Spleen (tissue), 11 donors: ENCODE data around the gene TKTL1. TPM values are rescaled to one million over a fixed set of nuclear protein-coding genes. Genes with fewer than 3 reads are reported as not detected.

Source experiments
- DNase-seq: peaks from one replicate; pipeline ENCODE4 v3.0.0-alpha.2; 2020
- H3K27ac ChIP-seq, 8 donors: fragments of 200-600 bp; sonication (generic) in 7 of 8; 1 replicate in 4 of 8; 2 replicates in 4 of 8; pipeline versions ENCODE4 v1.5.0 to v1.8.0; 2016 to 2021; ENCODE audit warnings: inconsistent platforms in 4 of 8, mild to moderate bottlenecking in 4 of 8, moderate library complexity in 1 of 8
- H3K27me3 ChIP-seq, 7 donors: fragments of 200-600 bp; sonication (generic) in 6 of 7; replicated peaks in 1 of 7; 1 replicate in 4 of 7; 2 replicates in 3 of 7; pipeline versions ENCODE4 v1.5.0 to v1.8.0; 2016 to 2021; ENCODE audit warnings: inconsistent platforms in 3 of 7, mild to moderate bottlenecking in 1 of 7
- H3K36me3 ChIP-seq, 6 donors: fragments of 200-600 bp; sonication (generic) in 5 of 6; 1 replicate in 4 of 6; 2 replicates in 2 of 6; pipeline versions ENCODE4 v1.5.0 to v1.8.0; 2016 to 2021; ENCODE audit warnings: inconsistent platforms in 2 of 6
- H3K4me1 ChIP-seq, 6 donors: fragments of 200-600 bp; sonication (generic) in 5 of 6; 1 replicate in 3 of 6; 2 replicates in 3 of 6; pipeline versions ENCODE4 v1.5.0 to v1.8.0; 2016 to 2021; ENCODE audit warnings: inconsistent platforms in 3 of 6
- H3K4me3 ChIP-seq, 8 donors: fragments of 200-600 bp; sonication (generic) in 7 of 8; 1 replicate in 4 of 8; 2 replicates in 4 of 8; pipeline versions ENCODE4 v1.5.0 to v1.8.0; 2016 to 2021; ENCODE audit warnings: inconsistent platforms in 4 of 8, mild to moderate bottlenecking in 4 of 8, moderate library complexity in 2 of 8
- H3K9me3 ChIP-seq, 8 donors: fragments of 200-600 bp; sonication (generic) in 7 of 8; 1 replicate in 4 of 8; 2 replicates in 4 of 8; pipeline versions ENCODE4 v1.5.0 to v1.8.0; 2016 to 2021; ENCODE audit warnings: inconsistent platforms in 4 of 8
- CTCF ChIP-seq, 11 experiments: fragments of 200-600 bp in 7 of 11; fragments of 450-650 bp in 4 of 11; sonication (generic) in 4 of 11; IDR thresholded peaks in 8 of 11; conservative IDR thresholded peaks in 3 of 11; 1 replicate in 7 of 11; 2 replicates in 4 of 11; pipeline versions ENCODE4 v1.4.0 to v1.8.0; 2016 to 2021; ENCODE audit warnings: antibody characterized with exemption in 11 of 11, inconsistent platforms in 4 of 11, mild to moderate bottlenecking in 1 of 11
- POLR2A ChIP-seq, 3 donors: fragments of 450-650 bp; IDR thresholded peaks; one replicate each; pipeline ENCODE4 v1.5.1; 2017; ENCODE audit warnings: antibody characterized with exemption in 3 of 3, mild to moderate bottlenecking in 1 of 3
- POLR2AphosphoS5 ChIP-seq, 3 donors: sonication (generic); formaldehyde crosslinking; IDR thresholded peaks; one replicate each; pipeline ENCODE4 v1.5.1; 2017; ENCODE audit warnings: antibody characterized with exemption in 3 of 3
- WGBS, 5 donors: extraction: QIAGEN DNeasy Blood & Tissue Kit in 3 of 5; methylation state at CpG; one replicate each; pipeline versions ENCODE4 v1.1.5 to v1.1.7; 2013 to 2018; 5-methylcytosine and 5-hydroxymethylcytosine counted together
- intact Hi-C: fragments of 100-400 bp; cut with DNase I; formaldehyde crosslinking; loops from one replicate; pipeline ENCODE4 v1.15.0; 2023; ENCODE audit warnings: low total_unique reads
- polyA plus RNA-seq, 3 donors: library from polyadenylated mRNA; stranded (reverse); fragments of 200-250 nt; gene quantifications; one replicate each; pipeline ENCODE4 v1.2.1, GENCODE V29; 2013
- total RNA-seq, 7 donors: library from RNA; depleted of rRNA in 3 of 7; stranded (reverse); fragments of >200 nt in 3 of 7; fragmentation: NEBNext Ultra II Directional in 4 of 7; extraction: Animal tissue kit (Norgen Biotek cat#: 25700) in 4 of 7; gene quantifications; one replicate each; pipeline versions ENCODE4 v1.1.0 to v1.2.1, GENCODE V29; 2016 to 2021
- donor health status: healthy with polysubstance abuse.
- donor health status: DM: no; HTN: no; CAD: no; lungs with moderate emphysema.
- donor health status: DM: no; HTN: no; CAD: no.
- donor health status: Bipolar disorder and iron deficiency.
- donor health status: healthy.
- donor health status: DM: no; HTN: no; CAD: no.
- donor health status: DM: yes; HTN: yes; CAD: no.

Gene TKTL1
- total and polyA plus RNA-seq, 10 donors, result 0.13 to 3.7 (median 0.77) TPM; not detected in 1

GRCh38 chrX:154368630-154369448 lies 73.2 kb downstream of the TKTL1 start:
- TF ChIP-seq POLR2A (IDR thresholded peaks at IDR 0.05), result no peak
- TF ChIP-seq POLR2AphosphoS5 (IDR thresholded peaks at IDR 0.05), result peak; percentile 63 to 82 (median 72)
- peak in 2 of 11 experiments; percentile 13 to 16 for TF ChIP-seq CTCF (IDR thresholded peaks at IDR 0.05 in 8 of 11, conservative IDR thresholded peaks at IDR 0.05 in 3 of 11)

DNA sequence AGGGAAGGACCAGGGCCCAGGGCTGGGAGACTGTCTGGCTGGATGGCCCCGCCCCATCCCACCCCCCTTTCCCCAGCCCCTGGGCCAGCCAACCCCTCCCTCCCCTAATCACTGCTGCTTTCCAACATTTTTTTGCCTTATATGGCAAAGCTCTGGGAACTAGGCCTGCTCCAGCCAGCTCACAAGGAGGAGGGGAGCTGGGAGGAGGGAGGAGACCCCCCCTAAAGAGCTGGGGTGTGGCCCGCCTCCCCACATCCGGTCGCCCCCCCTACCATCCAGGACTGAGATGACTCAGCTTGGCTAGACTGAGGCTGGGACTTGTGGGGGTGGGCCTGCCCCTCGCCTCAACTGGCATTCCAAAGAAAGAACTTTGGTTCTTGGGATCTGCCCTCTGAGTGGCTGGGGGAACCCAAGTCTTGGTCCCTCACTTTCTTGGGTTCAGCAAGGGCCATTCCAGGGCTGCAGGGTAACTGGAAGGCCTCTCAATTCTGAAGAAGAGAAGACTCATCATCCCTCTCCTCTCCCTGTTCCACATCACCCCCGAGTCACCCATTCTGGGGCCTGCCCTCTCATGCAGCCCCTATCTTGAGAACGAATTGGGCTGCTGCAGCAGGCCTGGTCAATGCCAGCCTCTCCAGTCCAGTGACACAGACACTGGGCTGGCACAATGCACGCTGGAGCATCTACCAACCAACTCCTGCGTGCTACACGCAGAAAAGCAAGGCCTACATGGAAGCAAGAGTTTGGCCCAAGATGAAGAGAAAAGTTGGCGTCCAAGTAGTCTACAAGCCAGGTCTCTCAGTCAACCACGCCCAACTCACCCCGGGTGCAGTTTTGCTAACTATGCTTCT lies 74.1 kb downstream of the TKTL1 start:
- WGBS, 5 donors, result 5 to 53% (median 16%) methylated on average over 6 to 13 of the region's 13 CpGs
- intact Hi-C loops, result no loop called here
- Histone ChIP-seq H3K27ac (peak overlapping the region; percentile 48 to 94 (median 84)), H3K9me3 (no peaks in the 10 kb centered on the region), H3K4me3 (peak overlapping the region; percentile 63 to 91 (median 76)), H3K27me3 (no peaks in the 10 kb centered on the region), H3K4me1 (peaks cover 15 to 79% (median 54%) of the 10 kb centered on the region in 6 donors), H3K36me3 (peaks cover 0 to 36% (median 32%) of the 10 kb centered on the region in 6 donors)
- TF ChIP-seq POLR2A (IDR thresholded peaks at IDR 0.05) (no peak), POLR2AphosphoS5 (IDR thresholded peaks at IDR 0.05) (peak; percentile 51 to 64 (median 57))
- DNase-seq, result peak; percentile 89

More at GRCh38 chrX:154368630-154369448, 73.2 kb downstream of the TKTL1 start:
- Histone ChIP-seq H3K4me1 (peaks cover 14 to 72% (median 48%) of the 10 kb centered on the region in 6 donors), H3K4me3 (peak overlapping the region; percentile 7 to 91 (median 76)), H3K27me3 (no peaks in the 10 kb centered on the region), H3K27ac (peak overlapping the region; percentile 48 to 94 (median 84)), H3K9me3 (no peaks in the 10 kb centered on the region), H3K36me3 (peaks cover 0 to 44% (median 40%) of the 10 kb centered on the region in 6 donors)
- WGBS, 5 donors, result 1 to 30% (median 7%) methylated on average over 2 to 16 of the region's 16 CpGs
- intact Hi-C loops, result no loop called here
- peak; percentile 95 for DNase-seq

DNA sequence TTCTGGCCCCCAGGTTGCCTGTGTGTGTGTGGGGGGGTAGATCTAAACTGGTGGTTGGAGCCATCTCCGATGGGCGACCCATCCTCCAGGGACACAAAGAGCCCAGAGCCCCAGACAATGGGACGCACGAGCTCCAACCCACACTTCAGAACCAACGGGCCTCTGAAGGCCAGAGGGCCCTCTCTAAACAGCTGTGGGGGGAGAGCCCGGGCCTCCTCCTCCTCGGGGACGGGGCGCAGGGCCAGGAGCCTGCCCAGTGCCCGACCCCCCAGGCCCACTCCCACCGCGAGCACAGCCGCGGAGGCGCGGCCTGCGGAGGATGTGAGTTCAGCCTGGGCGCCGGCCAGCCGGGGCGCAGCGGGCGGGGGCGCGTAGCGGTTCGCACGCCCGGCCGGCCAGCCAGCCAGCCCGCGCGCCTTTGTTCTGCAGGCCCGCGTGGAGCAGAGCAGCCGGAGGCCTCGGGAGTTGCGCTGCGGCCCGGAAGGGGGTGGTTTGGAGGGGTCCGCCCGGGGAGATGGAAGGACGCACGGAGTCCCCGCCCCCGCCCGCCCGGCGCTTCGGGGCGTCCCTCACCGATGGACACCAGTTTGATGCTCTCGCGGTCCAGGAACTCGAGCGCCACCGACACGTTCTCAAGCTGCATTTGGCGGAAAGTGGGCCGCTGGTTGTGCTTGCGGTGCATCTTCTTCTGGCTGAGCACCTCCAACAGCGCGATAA lies 74.9 kb downstream of the TKTL1 start:
- Histone ChIP-seq H3K27me3 (no peaks in the 10 kb centered on the region), H3K4me1 (peaks cover 15 to 85% (median 58%) of the 10 kb centered on the region in 6 donors), H3K9me3 (no peaks in the 10 kb centered on the region), H3K4me3 (peak overlapping the region; percentile 63 to 91 (median 76)), H3K27ac (peak overlapping the region; percentile 57 to 94 (median 84)), H3K36me3 (peaks cover 0 to 28% (median 24%) of the 10 kb centered on the region in 6 donors)
- TF ChIP-seq CTCF (IDR thresholded peaks at IDR 0.05 in 8 of 11, conservative IDR thresholded peaks at IDR 0.05 in 3 of 11) (no peak), POLR2AphosphoS5 (IDR thresholded peaks at IDR 0.05) (no peak), POLR2A (IDR thresholded peaks at IDR 0.05) (no peak)
- DNase-seq, result peak; percentile 87
- intact Hi-C loops, result no loop called here
- 0 to 48% (median 24%) methylated on average over 3 to 63 of the region's 63 CpGs for WGBS, 5 donors
